Trophoblast cell (in vitro differentiated cells and primary cell): ENCODE data around the gene DISC1.

ENCODE experiments used
- DNase-seq, 2 donors: peaks; one replicate each; pipeline ENCODE4 v3.0.0-alpha.2; 2016
- H2AFZ ChIP-seq: 2 replicates; pipeline ENCODE4 v1.6.1; 2013; ENCODE audit warnings: low read length, moderate library complexity, mild to moderate bottlenecking; ENCODE audit not compliant: insufficient read depth, poor library complexity
- H2AK5ac ChIP-seq: 2 replicates; pipeline ENCODE4 v1.6.1; 2013; ENCODE audit warnings: mild to moderate bottlenecking, low read length
- H2BK120ac ChIP-seq: 2 replicates; pipeline ENCODE4 v1.6.1; 2013; ENCODE audit warnings: low read length, mild to moderate bottlenecking, moderate library complexity; ENCODE audit not compliant: insufficient read depth, poor library complexity
- H2BK12ac ChIP-seq: 2 replicates; pipeline ENCODE4 v1.6.1; 2013; ENCODE audit warnings: mild to moderate bottlenecking, low read length, moderate library complexity
- H2BK5ac ChIP-seq: 2 replicates; pipeline ENCODE4 v1.6.1; 2013; ENCODE audit warnings: low read length, low read depth, moderate library complexity, mild to moderate bottlenecking; ENCODE audit not compliant: poor library complexity
- H3K14ac ChIP-seq: 2 replicates; pipeline ENCODE4 v1.6.1; 2013; ENCODE audit warnings: mild to moderate bottlenecking, low read length
- H3K18ac ChIP-seq: 2 replicates; pipeline ENCODE4 v1.6.1; 2013; ENCODE audit warnings: mild to moderate bottlenecking, low read length
- H3K23ac ChIP-seq: 2 replicates; pipeline ENCODE4 v1.6.1; 2013; ENCODE audit warnings: low read length
- H3K27ac ChIP-seq: 2 replicates; pipeline ENCODE4 v1.5.1; 2013; ENCODE audit warnings: low read depth, mild to moderate bottlenecking, inconsistent platforms, low read length, moderate library complexity
- H3K27me3 ChIP-seq: 2 replicates; pipeline ENCODE4 v1.6.1; 2013; ENCODE audit warnings: inconsistent platforms, mild to moderate bottlenecking, low read length, moderate library complexity; ENCODE audit not compliant: insufficient read depth
- H3K36me3 ChIP-seq, 2 experiments: 1 replicate in 1 of 2; 2 replicates in 1 of 2; pipeline ENCODE4 v1.6.1; 2013; ENCODE audit warnings: low read length in 2 of 2, mild to moderate bottlenecking in 2 of 2, moderate library complexity in 1 of 2; ENCODE audit not compliant: insufficient read depth in 2 of 2, control insufficient read depth in 1 of 2
- H3K4ac ChIP-seq: 2 replicates; pipeline ENCODE4 v1.6.1; 2013; ENCODE audit warnings: low read depth, mild to moderate bottlenecking, low read length, moderate library complexity
- H3K4me1 ChIP-seq, 2 experiments: 1 replicate in 1 of 2; 2 replicates in 1 of 2; pipeline ENCODE4 v1.6.1; 2013; ENCODE audit warnings: low read length in 2 of 2, mild to moderate bottlenecking in 2 of 2, moderate library complexity in 1 of 2; ENCODE audit not compliant: insufficient read depth in 2 of 2, control insufficient read depth in 1 of 2
- H3K4me2 ChIP-seq: 2 replicates; pipeline ENCODE4 v1.6.1; 2013; ENCODE audit warnings: inconsistent platforms, mild to moderate bottlenecking, low read length, moderate library complexity
- H3K4me3 ChIP-seq: 2 replicates; pipeline ENCODE4 v1.5.1; 2013; ENCODE audit warnings: mild to moderate bottlenecking, low read depth, low read length, inconsistent platforms
- H3K79me1 ChIP-seq: one replicate; pipeline ENCODE4 v1.6.1; 2013; ENCODE audit warnings: low read length
- H3K79me2 ChIP-seq: 2 replicates; pipeline ENCODE4 v1.6.1; 2013; ENCODE audit warnings: low read length, mild to moderate bottlenecking; ENCODE audit not compliant: control insufficient read depth, insufficient read depth, poor library complexity
- H3K9ac ChIP-seq: 2 replicates; pipeline ENCODE4 v1.6.1; 2013; ENCODE audit warnings: mild to moderate bottlenecking, low read length
- H3K9me3 ChIP-seq: 2 replicates; pipeline ENCODE4 v1.6.1; 2013; ENCODE audit warnings: low read depth, mild to moderate bottlenecking, control low read depth, inconsistent platforms, low read length; ENCODE audit not compliant: insufficient read depth
- H4K12ac ChIP-seq: 2 replicates; pipeline ENCODE4 v1.6.1; 2013; ENCODE audit warnings: low read depth, mild to moderate bottlenecking, low read length, moderate library complexity
- H4K8ac ChIP-seq: 2 replicates; pipeline ENCODE4 v1.6.1; 2013; ENCODE audit warnings: low read depth, mild to moderate bottlenecking, low read length, moderate library complexity
- H4K91ac ChIP-seq: one replicate; pipeline ENCODE4 v1.6.1; 2013; ENCODE audit warnings: low read depth, mild to moderate bottlenecking, low read length, moderate library complexity
- WGBS: extraction: QIAGEN DNeasy Blood & Tissue Kit; methylation state at CpG from one replicate; pipeline ENCODE4 v1.1.7; 2013; ENCODE audit warnings: missing lambda C conversion rate; ENCODE audit not compliant: insufficient read length, insufficient coverage; ENCODE audit errors: extremely low coverage; 5-methylcytosine and 5-hydroxymethylcytosine counted together

DISC1 gene

DNA sequence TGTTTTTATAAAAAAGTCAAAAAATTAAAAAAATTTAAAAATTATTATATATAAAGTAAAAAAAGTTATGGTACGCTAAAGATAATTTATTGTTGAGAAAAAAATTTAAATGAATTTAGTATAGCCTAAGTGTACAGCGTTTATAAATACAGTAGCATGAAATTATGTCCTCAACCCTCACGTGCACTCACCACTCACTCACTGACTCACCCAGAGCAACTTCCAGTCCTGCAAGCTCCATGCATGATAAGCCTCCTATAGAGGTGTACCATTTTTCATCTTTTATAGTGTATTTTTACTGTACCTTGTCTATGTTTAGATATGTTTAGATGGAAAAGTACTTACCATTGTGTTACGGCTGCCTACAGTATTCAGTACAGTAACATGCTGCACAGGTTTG is 5.1 kb downstream of the DISC1 start:
- Histone ChIP-seq H4K8ac (no peak overlapping the region), H3K79me1 (peaks cover 5% of the 10 kb centered on the region), H4K12ac (no peak overlapping the region), H2AFZ (no peak overlapping the region), H2BK5ac (no peak overlapping the region), H2BK12ac (no peak overlapping the region), H3K9me3 (no peaks in the 10 kb centered on the region), H3K9ac (no peak overlapping the region), H3K23ac (no peak overlapping the region), H4K91ac (no peak overlapping the region), H3K27ac (no peak overlapping the region), H3K4me1 (peaks cover 3 to 8% of the 10 kb centered on the region in 2 experiments), H3K14ac (no peak overlapping the region), H3K27me3 (no peaks in the 10 kb centered on the region), H3K79me2 (peaks cover 5% of the 10 kb centered on the region), H2AK5ac (no peak overlapping the region), H3K4me3 (no peak overlapping the region), H3K36me3 (no peaks in the 10 kb centered on the region), H2BK120ac (no peak overlapping the region), H3K4me2 (no peak overlapping the region), H3K18ac (no peak overlapping the region), H3K4ac (no peak overlapping the region)
- DNase-seq = peak in 1 of 2 donors; percentile 44
- WGBS = no CpG with 5 or more reads among the region's 4 CpGs

- no peak overlapping the region for H2AK5ac ChIP-seq
- no peak overlapping the region for H2AFZ ChIP-seq
- no peak overlapping the region for H3K27ac ChIP-seq
- H2BK12ac ChIP-seq = no peak overlapping the region
- no peaks in the 10 kb centered on the region for H3K9me3 ChIP-seq
- no peak overlapping the region for H4K8ac ChIP-seq
- H3K79me2 ChIP-seq = peaks cover under 1% of the 10 kb centered on the region
- H3K23ac ChIP-seq = no peak overlapping the region
- H3K4me2 ChIP-seq = no peak overlapping the region
- no CpG with 5 or more reads among the region's 3 CpGs for WGBS
- peaks cover under 1% of the 10 kb centered on the region for H3K79me1 ChIP-seq
- no peak overlapping the region for H4K91ac ChIP-seq
- no peaks in the 10 kb centered on the region for H3K27me3 ChIP-seq
- no peak overlapping the region for H4K12ac ChIP-seq
- H3K18ac ChIP-seq = no peak overlapping the region
- H3K4ac ChIP-seq = no peak overlapping the region
- H2BK120ac ChIP-seq = no peak overlapping the region
- DNase-seq = peak in 1 of 2 donors; percentile 20
- peaks cover 3 to 8% of the 10 kb centered on the region in 2 experiments for H3K4me1 ChIP-seq
- H2BK5ac ChIP-seq = no peak overlapping the region
- no peak overlapping the region for H3K14ac ChIP-seq
- no peak overlapping the region for H3K4me3 ChIP-seq
- no peak overlapping the region for H3K9ac ChIP-seq
- no peaks in the 10 kb centered on the region for H3K36me3 ChIP-seq
These were observed 5.5 kb downstream of the DISC1 start for GRCh38 chr1:231632119-231632518.

- no peaks in the 10 kb centered on the region for H3K79me1 ChIP-seq
- no peak overlapping the region for H3K9ac ChIP-seq
- peaks cover 3% of the 10 kb centered on the region in 2 experiments for H3K4me1 ChIP-seq
- WGBS = no CpG with 5 or more reads among the region's 6 CpGs
- H2BK120ac ChIP-seq = no peak overlapping the region
- H4K12ac ChIP-seq = no peak overlapping the region
- no peak overlapping the region for H2AK5ac ChIP-seq
- no peak overlapping the region for H4K8ac ChIP-seq
- H3K23ac ChIP-seq = no peak overlapping the region
- no peak overlapping the region for H2AFZ ChIP-seq
- H3K36me3 ChIP-seq = no peaks in the 10 kb centered on the region
- H3K27me3 ChIP-seq = no peaks in the 10 kb centered on the region
- no peak overlapping the region for H3K14ac ChIP-seq
- no peak for DNase-seq
- no peak overlapping the region for H2BK12ac ChIP-seq
- no peak overlapping the region for H3K4ac ChIP-seq
- no peak overlapping the region for H3K27ac ChIP-seq
- H3K4me2 ChIP-seq = no peak overlapping the region
- H3K18ac ChIP-seq = no peak overlapping the region
- no peak overlapping the region for H3K4me3 ChIP-seq
- no peaks in the 10 kb centered on the region for H3K9me3 ChIP-seq
- H4K91ac ChIP-seq = no peak overlapping the region
- H2BK5ac ChIP-seq = no peak overlapping the region
- H3K79me2 ChIP-seq = no peaks in the 10 kb centered on the region
These were observed 7.9 kb downstream of the DISC1 start for GRCh38 chr1:231634323-231635013.

DNA sequence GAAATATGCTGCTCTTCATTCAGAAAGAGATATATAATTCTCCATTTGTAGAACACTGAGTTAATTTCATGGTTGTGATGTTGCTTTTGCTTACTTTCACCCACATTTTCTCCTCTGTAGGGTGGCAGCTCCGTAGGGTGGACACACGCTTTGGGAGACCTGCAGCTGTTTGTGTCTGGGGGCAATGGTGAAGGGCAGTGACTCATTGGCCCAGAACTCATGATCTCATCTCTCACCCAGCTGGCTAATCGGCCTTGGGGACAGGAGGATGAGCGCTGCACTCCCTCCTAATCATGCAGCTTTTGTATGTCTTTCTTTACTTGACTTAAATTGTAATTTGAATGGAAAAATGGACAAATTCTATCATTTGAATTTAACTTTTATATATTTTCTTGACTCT is 9.6 kb downstream of the DISC1 start:
- Histone ChIP-seq H4K12ac (no peak overlapping the region), H3K14ac (no peak overlapping the region), H3K79me2 (no peaks in the 10 kb centered on the region), H3K27me3 (no peaks in the 10 kb centered on the region), H3K27ac (no peak overlapping the region), H2BK12ac (no peak overlapping the region), H3K4me2 (no peak overlapping the region), H3K9ac (no peak overlapping the region), H3K4me3 (no peak overlapping the region), H3K4ac (no peak overlapping the region), H3K18ac (no peak overlapping the region), H3K36me3 (no peaks in the 10 kb centered on the region), H2BK120ac (no peak overlapping the region), H4K8ac (no peak overlapping the region), H3K79me1 (no peaks in the 10 kb centered on the region), H2AK5ac (no peak overlapping the region), H3K23ac (no peak overlapping the region), H3K4me1 (peaks cover 3% of the 10 kb centered on the region in 2 experiments), H3K9me3 (no peaks in the 10 kb centered on the region), H2BK5ac (no peak overlapping the region), H2AFZ (no peak overlapping the region), H4K91ac (no peak overlapping the region)
- peak; percentile 51 to 72 for DNase-seq
- WGBS = no CpG with 5 or more reads among the region's 4 CpGs
